AML-193 (cell line): ENCODE data around the gene CKAP2L.

ENCODE experiments used
- DNase-seq, 2 experiments: peaks; one replicate each; lab custom pipeline; 2025; lab: John Stamatoyannopoulos, UW

CKAP2L gene, protein sequence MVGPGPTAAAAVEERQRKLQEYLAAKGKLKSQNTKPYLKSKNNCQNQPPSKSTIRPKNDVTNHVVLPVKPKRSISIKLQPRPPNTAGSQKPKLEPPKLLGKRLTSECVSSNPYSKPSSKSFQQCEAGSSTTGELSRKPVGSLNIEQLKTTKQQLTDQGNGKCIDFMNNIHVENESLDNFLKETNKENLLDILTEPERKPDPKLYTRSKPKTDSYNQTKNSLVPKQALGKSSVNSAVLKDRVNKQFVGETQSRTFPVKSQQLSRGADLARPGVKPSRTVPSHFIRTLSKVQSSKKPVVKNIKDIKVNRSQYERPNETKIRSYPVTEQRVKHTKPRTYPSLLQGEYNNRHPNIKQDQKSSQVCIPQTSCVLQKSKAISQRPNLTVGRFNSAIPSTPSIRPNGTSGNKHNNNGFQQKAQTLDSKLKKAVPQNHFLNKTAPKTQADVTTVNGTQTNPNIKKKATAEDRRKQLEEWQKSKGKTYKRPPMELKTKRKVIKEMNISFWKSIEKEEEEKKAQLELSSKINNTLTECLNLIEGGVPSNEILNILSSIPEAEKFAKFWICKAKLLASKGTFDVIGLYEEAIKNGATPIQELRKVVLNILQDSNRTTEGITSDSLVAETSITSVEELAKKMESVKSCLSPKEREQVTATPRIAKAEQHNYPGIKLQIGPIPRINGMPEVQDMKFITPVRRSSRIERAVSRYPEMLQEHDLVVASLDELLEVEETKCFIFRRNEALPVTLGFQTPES

DNA sequence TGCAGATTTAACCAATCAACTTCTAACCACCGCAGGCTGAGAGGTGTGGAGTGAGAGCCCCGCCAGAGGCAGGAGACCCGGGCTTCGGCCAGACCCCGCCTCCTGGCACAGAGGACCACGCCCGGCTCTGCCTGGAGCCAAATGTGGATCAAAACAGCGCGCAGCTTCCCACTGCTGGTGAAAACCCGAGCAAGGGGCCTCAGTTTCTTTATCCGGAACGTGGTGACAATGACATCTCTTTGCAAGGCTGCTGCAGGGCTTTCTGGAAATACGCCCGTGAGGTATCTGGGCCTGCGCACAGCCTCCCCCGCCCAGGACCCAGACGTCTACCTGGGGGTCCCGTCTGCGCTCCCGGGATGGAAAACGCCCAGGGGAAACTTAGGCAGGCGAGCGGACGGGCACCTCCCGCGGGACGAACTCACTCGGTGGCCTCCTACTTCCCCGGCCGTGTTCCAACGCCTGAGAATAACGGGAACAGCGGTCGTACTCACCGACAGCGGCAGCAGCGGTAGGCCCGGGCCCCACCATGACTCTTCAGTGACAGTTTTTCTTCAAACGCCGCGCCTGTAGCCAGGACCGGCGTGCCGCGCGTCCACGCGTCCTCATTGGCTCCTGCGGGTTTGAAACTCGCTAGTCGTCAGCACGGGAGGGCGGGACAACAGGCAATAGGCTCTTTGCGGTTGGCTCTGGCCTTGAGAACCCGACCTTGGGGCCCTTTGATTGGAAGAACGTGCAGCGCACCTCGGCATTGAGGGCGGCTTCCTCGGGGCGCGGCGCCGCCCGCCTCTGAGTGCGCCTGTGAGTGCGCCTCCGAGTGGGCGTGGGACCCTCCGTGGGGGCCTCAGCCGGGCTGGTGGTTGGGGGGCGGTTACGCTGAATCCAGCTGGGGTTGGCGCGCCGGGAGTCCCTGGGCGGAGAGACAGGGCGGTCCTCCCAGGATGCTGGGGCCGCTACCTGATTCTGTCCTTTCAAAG, at the start of gene CKAP2L:
Gene CKAP2L, minus strand, starts transcription at position 539 of the 974 bp plus-strand sequence. Its CDS starts 11 bp downstream, at position 528.
- peak; percentile 94 to 96 for DNase-seq

DNA sequence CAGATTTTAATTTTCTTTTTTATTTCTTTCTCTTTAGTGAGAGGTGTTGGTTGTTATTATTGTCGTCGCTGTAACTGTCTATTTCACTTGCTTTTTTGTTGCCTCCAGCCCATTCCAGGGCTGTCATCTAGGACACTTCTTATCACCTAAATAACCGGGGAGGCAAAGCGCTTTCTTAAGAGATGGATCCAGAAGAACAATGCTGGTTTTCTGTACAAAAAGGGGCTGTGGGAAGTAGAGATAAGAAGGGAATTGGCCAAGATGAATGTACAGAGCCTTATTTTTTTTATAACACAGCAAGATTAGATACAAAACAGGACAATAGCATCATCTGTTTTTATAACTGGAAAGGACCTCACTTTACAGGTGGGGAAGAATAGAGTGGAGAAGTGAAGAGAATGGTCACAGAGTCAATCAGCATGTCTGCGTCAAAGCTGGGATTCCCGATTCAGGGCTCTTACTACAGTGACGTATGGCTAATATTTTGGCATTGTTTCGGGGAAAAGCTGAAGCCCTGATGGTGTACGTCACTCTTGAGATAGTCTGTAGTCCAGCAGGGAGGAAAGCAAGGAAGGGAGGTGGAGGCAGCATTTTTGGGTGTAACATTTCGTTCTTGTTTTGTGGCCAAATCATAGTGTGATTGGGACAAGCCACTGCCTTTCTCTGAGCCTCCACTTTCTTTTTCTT, 49.0 kb upstream of the CKAP2L start:
- DNase-seq: no peak

DNA sequence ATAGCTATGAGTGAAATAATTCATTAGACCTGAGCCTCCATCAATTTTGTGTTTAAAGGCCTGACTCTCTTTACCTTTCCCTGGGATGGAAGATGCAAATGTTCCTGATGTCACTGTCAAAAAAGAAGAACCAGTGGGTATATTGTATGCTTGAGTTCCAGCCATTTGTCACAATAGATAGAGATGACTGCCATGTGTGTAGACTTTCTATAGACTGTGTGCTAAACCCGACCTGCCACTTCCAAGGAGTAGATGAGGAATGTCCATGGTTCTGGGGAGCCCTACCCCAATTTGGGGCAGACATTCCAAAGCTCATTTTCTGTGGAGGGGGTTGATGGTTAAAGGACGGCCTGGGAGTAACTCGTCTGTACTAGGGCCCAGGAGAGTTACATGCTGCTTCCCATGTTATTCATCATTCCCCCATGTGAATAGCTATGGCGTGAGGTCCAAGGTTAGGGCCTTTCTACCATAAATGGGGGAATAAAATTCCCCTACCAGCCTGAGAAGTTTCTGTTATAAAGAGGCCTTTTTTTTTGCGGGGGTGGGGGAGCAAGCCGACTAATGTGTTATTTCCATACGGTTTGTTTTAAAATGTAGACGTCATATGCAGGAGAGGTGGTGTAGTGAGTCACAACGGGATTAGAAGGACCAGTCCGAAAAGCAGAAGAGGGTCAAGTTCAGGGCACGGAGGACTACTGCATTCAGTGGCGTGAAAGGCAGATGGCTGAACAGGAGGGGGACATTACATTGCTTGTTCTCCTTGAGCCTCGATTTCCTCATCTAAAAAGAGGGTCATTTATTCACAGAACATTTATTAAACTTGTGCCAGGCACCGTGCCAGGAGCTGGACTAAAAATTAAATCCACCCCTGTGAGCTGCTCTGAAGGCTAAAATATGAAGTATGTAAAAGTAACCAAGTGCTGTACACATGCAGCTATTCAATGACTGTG, 48.2 kb upstream of the CKAP2L start:
- no peak for DNase-seq

DNA sequence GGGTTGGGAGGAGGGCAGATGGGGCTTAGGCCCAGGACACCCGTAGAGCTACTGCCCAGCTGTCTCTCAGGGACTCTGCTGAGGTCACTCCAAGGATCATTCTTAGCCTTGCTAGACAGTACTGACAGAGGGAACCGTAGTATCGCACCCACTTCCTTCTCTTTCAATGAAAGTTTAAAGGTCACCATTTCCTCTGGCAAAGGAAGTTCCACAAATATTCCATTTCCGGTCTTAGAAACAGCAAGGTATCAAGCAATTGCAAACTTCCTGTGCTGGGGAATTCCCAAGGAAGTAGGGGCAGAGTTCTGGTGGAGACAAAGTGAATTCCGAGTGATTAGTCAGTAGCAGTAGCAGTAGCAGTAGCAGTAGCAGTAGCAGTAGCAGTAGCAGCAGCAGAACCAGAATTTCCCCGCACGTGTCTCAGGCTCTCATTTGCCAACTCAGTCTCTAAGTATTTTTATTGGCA, 47.5 kb upstream of the CKAP2L start:
- DNase-seq: no peak

DNA sequence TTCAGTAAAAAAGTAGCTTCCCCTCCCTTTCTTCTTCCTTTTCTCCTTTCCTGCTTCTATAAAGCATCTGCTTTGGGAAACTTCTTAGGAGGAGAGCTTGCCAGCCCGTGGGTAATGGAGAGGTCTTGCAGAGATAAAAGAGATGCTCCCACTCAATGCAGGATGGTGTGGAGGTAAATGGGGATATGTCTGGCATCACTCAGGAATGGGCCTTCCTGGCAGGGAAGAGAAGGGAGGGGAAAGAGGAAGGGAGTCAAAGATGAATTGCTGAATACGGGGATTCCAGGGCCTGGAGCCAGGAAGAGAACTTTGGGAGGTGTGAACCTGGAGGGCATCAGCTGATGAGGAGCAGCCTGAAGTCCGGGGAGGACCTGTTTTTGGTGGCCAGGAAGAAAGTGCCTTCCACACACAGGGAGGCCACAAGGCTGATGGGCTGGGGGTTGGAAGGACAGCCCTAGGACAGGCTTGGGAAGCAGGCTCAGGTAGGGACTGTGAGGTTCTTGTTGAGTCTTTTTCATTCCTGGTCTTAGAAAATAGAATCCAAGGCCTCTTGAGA, 46.9 kb upstream of the CKAP2L start:
- DNase-seq: no peak

DNA sequence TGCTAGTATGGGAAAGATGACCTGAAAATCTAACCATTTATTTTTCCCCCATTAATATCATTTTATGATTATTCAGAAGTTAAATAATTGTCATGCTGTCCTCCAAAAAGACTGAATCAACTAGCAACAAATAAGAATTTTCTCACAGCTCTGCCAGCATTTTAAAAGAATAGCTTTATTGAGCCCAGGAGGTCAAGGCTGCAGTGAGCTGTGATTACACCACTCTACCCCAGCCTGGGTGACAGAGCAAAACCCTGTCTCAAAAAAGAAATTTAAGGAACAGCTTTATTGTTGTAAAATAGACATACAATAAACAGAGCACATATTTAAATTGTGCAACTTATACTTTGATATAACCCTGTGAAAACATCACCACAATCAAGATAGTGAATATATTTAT, 44.7 kb upstream of the CKAP2L start:
- no peak for DNase-seq

GRCh38 chr2:112807233-112807807, 42.9 kb upstream of the CKAP2L start:
- DNase-seq: no peak

- DNase-seq: no peak
Measured at GRCh38 chr2:112805542-112805941, 41.1 kb upstream of the CKAP2L start.

DNA sequence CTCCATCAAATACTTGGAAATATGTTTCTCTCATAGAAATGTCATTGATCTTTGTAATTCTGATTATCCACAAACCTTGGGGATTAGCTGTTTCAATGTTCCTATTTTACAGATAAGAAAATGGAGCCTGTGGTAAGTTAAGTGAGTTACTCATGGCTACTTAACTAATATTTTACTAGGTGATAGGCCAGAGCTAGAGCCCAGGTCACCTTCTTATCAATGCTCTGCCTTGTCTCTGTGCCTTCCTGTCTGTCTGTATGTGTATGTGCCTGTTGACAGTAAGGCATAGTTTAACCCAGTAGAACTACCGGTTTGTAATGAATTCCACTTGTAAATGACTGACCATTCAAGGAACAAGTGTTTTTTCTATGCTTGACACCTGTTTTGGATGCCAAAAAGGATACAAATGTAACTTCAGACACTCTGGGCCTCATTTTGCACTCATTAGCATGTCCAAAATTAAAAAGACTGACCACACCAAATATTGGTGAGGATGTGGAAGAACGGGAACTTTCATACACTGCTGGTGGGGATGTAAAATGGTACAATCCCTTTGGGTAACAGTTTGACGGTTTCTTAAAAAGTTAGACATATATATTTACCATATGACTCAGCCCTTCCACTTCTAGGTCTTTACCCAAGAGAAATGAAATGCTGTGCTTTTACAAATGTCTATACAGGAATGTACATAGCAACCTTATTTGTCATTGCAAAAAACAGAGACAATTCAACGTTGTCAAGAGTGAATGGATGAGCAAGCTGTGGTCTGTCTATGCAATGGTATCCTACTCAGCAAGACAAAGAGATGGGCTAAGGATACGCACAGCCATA, 39.5 kb upstream of the CKAP2L start:
- DNase-seq: no peak

DNA sequence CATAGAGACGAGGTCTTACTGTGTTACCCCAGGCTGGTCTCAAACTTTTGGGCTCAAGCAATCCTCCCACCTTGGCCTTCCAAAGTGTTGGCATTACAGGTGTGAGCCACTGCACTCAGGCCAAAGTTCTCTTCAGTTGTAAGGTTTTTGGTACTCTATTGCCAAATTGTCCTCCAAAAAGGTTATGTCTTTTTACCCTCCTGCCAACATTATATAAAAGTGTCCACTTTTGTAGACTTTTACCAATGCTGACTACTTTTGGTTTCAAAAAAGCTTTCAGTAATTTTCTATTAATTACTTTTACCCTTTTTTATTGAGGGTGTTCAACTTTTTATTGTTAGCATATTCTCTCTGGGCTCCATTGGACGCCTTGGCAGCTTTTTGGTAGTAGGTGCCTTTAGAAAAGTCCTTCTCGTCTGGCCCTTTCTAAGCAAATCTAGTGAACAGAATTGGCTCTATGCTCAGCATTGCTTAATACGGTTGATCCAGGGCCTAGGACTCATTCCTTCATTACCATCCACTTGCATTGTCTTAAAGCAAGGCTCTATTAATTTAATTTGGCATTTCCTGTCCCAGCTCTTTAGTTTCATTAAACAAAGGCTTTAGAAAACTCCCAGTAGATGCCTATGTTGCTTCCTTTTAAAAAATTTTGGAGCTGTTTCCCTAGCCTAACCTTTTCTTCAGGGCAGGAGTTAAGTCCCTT, 36.6 kb upstream of the CKAP2L start:
- DNase-seq: no peak

DNA sequence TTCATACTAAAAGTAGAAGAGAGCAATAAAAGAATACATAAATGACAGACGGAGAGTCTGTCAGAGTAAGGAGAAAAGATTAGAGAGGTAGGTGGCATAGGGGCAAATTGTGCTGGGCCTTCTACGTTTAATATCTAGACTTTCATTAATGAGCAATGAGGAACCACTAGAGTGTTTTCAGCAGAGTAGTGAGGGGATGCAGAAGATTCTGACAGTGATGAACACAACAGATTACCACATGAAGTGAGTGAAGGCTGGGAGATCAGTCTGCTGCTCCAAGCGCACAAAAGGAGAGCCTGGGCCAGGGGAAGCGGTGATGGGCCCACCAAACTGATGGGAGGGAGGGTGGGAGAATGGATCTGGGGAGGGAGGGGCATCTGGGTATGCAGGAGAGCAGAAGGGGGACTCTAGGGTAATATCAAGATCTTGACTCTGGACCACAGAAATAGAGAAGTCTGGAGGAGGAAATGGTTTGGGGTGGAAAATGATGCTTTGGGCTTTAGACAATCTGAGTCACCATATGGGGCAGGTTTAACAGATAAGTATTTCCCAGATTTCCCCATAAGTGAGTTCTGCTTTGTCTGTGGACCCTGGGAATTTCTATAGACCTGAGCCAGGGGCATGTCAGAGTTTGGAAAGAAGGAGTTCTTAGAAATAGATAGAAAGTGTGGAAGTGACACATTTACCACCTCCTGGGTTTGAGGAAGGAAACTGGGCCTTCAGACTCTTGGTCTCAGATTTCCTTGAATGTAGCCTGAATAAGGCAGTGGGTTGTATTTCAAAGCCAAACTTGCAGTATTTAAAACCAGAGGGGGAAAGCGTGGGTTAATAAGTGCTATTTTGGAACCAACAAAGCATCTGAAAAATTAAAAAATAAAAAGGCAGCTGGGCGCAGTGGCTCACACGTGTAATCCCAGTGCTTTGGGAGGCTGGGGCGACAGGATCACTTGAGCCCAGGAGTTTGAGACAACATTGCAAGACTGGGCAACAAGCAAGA, 34.9 kb upstream of the CKAP2L start:
- peak; percentile 37 to 58 for DNase-seq

GRCh38 chr2:112796486-112796885, 32.1 kb upstream of the CKAP2L start:
- no peak for DNase-seq

DNA sequence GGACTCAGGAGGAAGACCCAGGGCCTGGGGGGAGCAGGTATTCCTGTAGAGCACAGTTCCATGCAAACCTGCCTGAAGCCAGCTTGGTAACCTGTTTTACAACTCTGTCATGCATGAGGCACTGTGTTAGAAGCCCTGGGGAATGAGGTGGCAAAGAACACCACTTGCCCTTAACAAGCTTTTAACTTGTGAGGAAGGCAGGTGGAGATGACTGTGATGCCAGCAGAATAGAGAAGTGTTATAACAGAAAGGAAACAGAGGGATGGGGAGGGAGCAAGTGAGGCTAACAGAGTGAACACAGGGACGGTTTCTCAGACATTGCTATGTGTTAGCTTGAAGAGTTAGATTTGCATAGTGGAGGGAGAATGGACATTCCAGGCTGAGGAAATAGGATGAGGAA, 31.4 kb upstream of the CKAP2L start:
- DNase-seq: peak; percentile 68

DNA sequence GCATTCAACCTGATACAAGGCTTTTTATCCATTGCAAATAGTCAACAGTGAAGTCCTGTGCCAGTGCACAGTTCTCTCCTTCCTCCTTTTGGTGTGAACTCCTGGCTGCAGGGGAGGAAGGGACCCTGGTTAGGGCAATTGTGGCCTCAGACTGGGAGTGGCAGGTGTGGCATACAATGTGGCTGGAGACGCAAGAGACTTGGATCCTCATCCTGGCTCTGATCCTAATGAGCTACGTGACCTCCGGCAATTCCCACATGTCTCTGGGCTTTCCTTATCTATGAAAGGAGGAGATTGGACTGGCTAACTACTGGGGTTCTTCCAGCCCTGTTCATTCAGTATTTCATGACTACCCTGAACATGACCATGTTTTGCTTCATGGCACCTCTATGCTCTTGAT, 30.4 kb upstream of the CKAP2L start:
- no peak for DNase-seq

DNA sequence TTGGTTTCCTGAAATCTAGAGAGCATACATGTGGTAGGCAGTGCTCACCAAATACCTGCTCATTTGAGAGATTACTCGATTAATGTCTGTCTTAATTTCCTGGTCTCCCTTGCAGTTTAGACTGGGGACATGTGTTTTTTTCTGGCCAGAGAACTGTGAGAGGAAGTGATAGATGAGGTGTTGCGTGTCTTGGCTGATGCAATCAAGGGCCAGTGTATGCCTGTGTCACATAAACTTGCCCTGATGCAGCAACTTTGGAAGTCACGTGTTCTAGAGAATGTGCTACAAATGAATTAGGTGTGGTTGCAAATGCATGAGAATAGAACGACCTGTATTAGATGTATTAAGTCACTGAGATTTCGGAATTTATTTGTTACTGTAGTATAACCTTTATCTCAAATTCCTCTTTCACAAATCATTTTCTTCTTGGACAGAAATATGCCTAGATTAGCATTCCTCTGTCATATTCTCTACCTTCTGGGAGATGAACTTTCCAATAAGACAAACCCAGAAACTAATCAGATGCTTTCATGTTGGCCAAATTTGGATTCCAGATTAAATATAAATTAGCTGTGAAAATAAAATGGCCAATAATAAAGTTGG, 29.8 kb upstream of the CKAP2L start:
- peak; percentile 93 to 94 for DNase-seq

DNA sequence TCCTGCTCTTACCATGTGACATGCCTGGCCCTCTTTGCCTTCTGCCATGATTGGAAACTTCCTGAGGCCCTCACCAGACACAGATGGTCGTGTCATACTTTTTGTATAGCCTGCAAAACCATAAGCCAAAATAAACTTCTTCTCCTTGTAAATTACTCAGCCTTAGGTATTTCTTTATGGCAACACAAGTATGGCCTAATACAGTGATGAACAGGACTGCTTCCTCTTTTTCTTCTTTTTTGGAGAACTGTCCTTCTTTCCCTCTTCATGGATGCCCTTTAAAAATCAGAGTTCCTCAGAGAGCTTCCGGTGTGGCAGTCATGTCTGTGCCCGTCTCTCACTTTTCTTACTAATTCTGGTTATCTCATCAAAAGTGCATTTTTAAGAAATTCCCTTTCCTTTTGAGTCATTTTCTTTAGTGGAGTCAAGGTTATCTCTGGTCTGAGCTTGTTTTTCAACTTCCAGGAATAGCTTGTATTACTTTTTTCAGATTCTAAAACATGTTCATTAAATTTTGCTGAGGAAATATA, 29.1 kb upstream of the CKAP2L start:
- peak; percentile 87 to 88 for DNase-seq
